PC-9 (cell line): Measurements from ENCODE around the gene MYOZ2.

Experiments
- CTCF ChIP-seq: fragments of 200-600 bp; sonication (generic); conservative IDR thresholded peaks from 2 replicates; pipeline ENCODE4 v1.6.1; 2017; ENCODE audit warnings: mixed run types, antibody characterized with exemption, mild to moderate bottlenecking, moderate library complexity
- EZH2 ChIP-seq: fragments of 200-600 bp; sonication (generic); IDR thresholded peaks from 2 replicates; pipeline ENCODE4 v1.8.0; 2017; ENCODE audit warnings: antibody characterized with exemption, low read depth

GRCh38 chr4:119237201-119237600 is 101.6 kb downstream of the MYOZ2 start:
- no peak for TF ChIP-seq EZH2
- TF ChIP-seq CTCF, result no peak
